ENCODE results near the gene SKA1. TPM values are rescaled to one million over a fixed set of nuclear protein-coding genes. Genes with fewer than 3 reads are reported as not detected.
"Not testable (repeated sequence)": the region's sequence is repeated elsewhere in the genome, so short reads cannot be mapped to it uniquely, and the experiment has no call there.

SKA1 gene
- total and polyA plus RNA-seq, 8 donors, result 0.05 to 0.86 (median 0.37) TPM

DNA sequence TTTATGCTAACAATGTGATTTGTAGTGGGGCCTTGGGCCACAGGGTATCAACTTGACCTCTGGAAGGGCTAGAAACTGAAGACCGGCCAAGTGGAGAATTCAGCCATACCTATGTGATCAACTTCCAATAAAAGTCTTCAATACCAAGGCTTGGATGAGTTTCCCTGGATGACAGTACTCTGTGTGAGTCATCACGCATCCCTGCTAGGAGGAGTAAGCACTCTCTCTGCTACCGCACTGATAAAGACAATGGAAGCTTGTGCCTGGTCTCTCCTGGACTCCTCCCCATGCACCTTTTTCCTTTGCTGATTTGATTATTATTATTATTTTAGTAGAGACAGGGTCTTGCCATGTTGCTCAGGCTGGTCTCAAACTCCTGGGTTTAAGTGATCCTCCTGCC, 58.1 kb downstream of the SKA1 start:
- ATAC-seq (no peak), DNase-seq (no peak), FAIRE-seq (no peak)
- no peaks in the 10 kb centered on the region for H3K4me1 ChIP-seq
- 94 to 95% methylated on average over 3 of the region's 3 CpGs for WGBS, 2 donors
- H3K36me3 ChIP-seq, result no peaks in the 10 kb centered on the region
- TF ChIP-seq, protein P1, sequence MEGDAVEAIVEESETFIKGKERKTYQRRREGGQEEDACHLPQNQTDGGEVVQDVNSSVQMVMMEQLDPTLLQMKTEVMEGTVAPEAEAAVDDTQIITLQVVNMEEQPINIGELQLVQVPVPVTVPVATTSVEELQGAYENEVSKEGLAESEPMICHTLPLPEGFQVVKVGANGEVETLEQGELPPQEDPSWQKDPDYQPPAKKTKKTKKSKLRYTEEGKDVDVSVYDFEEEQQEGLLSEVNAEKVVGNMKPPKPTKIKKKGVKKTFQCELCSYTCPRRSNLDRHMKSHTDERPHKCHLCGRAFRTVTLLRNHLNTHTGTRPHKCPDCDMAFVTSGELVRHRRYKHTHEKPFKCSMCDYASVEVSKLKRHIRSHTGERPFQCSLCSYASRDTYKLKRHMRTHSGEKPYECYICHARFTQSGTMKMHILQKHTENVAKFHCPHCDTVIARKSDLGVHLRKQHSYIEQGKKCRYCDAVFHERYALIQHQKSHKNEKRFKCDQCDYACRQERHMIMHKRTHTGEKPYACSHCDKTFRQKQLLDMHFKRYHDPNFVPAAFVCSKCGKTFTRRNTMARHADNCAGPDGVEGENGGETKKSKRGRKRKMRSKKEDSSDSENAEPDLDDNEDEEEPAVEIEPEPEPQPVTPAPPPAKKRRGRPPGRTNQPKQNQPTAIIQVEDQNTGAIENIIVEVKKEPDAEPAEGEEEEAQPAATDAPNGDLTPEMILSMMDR (IDR thresholded peaks at IDR 0.05), result no peak
- intact Hi-C loops (cut with DNase I), result loop anchor here in 1 of 3 donors (10.0 kb wide), 1 partner anchor 218 kb away; no protein-coding TSS in a partner anchor
- H3K9me3 ChIP-seq, result no peaks in the 10 kb centered on the region
- no peak overlapping the region for H3K4me3 ChIP-seq
- H3K27me3 ChIP-seq, result no peaks in the 10 kb centered on the region
- no peak overlapping the region for H3K27ac ChIP-seq

DNA sequence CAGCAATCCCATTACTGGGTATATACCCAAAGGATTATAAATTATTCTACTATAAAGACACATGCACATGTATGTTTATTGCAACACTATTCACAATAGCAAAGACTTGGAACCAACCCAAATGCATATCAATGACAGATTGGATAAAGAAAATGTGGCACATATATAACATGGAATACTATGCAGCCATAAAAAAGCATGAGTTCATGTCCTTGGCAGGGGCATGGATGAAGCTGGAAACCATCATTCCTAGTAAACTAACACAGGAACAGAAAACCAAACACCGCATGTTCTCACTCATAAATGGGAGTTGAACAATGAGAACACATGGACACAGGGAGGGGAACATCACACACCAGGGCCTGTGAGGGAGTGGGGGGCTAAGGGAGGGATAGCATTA, 61.9 kb downstream of the SKA1 start:
- H3K9me3 ChIP-seq, H3K27ac ChIP-seq, H3K36me3 ChIP-seq, H3K27me3 ChIP-seq, ATAC-seq, DNase-seq, H3K4me3 ChIP-seq, H3K4me1 ChIP-seq, FAIRE-seq: not testable (repeated sequence)
- intact Hi-C loops (cut with DNase I), result loop anchor here in 1 of 3 donors (10.0 kb wide), 1 partner anchor 222 kb away; no protein-coding TSS in a partner anchor
- 93 to 96% methylated on average over 1 of the region's 1 CpG for WGBS, 2 donors

DNA sequence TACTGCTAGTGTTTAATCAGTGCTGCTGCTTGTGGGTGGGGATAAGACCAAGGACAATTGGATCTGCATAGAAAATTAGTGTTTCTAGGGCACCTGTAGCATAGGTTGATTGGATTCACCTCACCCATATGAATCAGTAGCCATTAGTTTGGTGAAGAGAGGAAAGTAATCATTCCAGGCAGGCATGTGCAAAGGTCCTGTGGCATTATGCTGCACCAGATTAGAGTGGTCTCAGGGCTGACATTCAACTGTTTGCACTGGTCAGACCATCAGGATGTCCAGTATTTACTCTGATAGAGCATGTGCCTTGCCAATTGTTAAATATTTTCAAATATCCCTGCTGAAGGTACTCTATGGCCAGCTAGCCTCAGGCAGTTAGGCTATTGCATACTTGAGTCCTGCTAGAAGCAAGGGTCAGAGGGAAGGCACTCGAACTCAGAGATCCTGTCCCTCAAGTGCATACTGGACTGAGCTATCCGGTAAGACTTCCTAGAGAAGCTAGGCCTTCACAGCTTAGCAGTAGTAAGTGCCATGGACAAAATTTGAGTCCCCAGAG, 64.7 kb downstream of the SKA1 start:
- ATAC-seq, result no peak
- Histone ChIP-seq H3K27ac (no peak overlapping the region), H3K36me3 (no peaks in the 10 kb centered on the region), H3K4me3 (no peak overlapping the region), H3K9me3 (no peaks in the 10 kb centered on the region), H3K27me3 (no peaks in the 10 kb centered on the region), H3K4me1 (no peaks in the 10 kb centered on the region)
- no peak for FAIRE-seq
- WGBS, 2 donors, result 87 to 97% methylated on average over 2 of the region's 2 CpGs
- DNase-seq, result no peak
- intact Hi-C loops (cut with DNase I), result loop anchor here in 1 of 3 donors (10.0 kb wide), 1 partner anchor 225 kb away; no protein-coding TSS in a partner anchor
- TF ChIP-seq, protein P1 (IDR thresholded peaks at IDR 0.05), result no peak

DNA sequence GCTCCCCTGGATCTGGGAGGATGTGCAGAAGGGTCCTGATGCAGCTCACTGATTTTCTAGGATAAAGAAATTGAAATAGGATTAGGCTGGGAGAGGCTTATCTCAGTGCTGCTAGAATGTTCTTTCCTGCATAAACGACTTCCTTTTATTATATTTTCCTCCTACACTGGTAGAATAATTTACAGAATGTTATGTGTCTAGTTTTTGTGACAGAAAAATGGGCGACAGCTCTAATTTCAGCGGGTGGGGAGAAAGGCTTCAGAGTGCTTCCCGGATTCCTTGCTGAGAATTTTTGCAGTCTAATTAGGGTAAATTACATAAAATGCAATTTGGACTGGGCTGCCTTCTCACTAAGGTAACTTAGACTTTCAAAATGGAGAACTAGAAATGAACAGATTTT, 66.2 kb downstream of the SKA1 start:
- no peaks in the 10 kb centered on the region for H3K27me3 ChIP-seq
- intact Hi-C loops (cut with DNase I), result no loop called here
- H3K27ac ChIP-seq, result no peak overlapping the region
- DNase-seq (no peak), FAIRE-seq (no peak), ATAC-seq (no peak)
- H3K4me3 ChIP-seq, result no peak overlapping the region
- no peaks in the 10 kb centered on the region for H3K36me3 ChIP-seq
- TF ChIP-seq, protein P1 (IDR thresholded peaks at IDR 0.05), result no peak
- no peaks in the 10 kb centered on the region for H3K4me1 ChIP-seq
- WGBS, 2 donors, result 56 to 59% methylated on average over 4 of the region's 4 CpGs
- H3K9me3 ChIP-seq, result no peaks in the 10 kb centered on the region

DNA sequence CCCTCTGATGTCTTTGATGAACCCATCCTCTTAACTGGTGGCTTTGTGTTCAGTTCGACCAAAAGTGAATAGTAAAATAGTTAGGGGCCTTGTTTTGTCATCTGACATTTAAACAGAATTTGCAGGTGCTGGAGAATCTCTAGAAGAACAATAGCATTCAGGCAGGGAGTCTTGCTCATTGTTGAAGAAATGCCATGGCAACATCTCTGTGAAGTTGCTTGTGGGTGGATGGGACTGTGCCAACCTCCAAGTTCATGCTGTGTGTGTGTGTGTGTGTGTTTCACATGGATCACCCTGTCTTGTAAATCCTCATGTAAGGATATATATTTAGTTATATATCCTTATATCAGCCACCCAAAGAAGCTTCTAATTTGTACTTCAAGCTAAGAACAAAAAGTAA, 66.7 kb downstream of the SKA1 start:
- TF ChIP-seq, protein P1 (IDR thresholded peaks at IDR 0.05), result no peak
- intact Hi-C loops (cut with DNase I), result no loop called here
- DNase-seq (no peak), ATAC-seq (no peak), FAIRE-seq (no peak)
- WGBS, 2 donors, result 50 to 67% methylated on average over 1 of the region's 1 CpG
- no peaks in the 10 kb centered on the region for H3K4me1 ChIP-seq
- no peaks in the 10 kb centered on the region for H3K27me3 ChIP-seq
- no peaks in the 10 kb centered on the region for H3K36me3 ChIP-seq
- H3K27ac ChIP-seq, result no peak overlapping the region
- H3K9me3 ChIP-seq, result no peaks in the 10 kb centered on the region
- no peak overlapping the region for H3K4me3 ChIP-seq

Other genes with a start within 250 kb of the SKA1 start
- gene MYO5B, start 179.9 kb upstream of the SKA1 start, total RNA-seq, result 10 to 100 TPM; 11.4 to 25.3 (median 14.3) TPM
- gene MYO5B, start 179.9 kb upstream of the SKA1 start, polyA plus RNA-seq, result 1 to 10 TPM; 6.2 to 8.0 TPM
- 1 to 10 TPM in 1 of 6 donors, under 1 TPM in 5; 0.25 to 1.5 (median 0.28) TPM for gene CFAP53, start 108.6 kb upstream of the SKA1 start, total RNA-seq
- 1 to 10 TPM; 1.2 to 1.3 TPM for gene CFAP53, start 108.6 kb upstream of the SKA1 start, polyA plus RNA-seq
- 10 to 100 TPM; 27.2 to 46.9 (median 33.4) TPM for gene MBD1, start 93.5 kb upstream of the SKA1 start, total RNA-seq
- gene MBD1, start 93.5 kb upstream of the SKA1 start, polyA plus RNA-seq, result 10 to 100 TPM; 36.5 to 38.1 TPM
- gene CXXC1, start 87.4 kb upstream of the SKA1 start, total RNA-seq, result 10 to 100 TPM; 39.6 to 71.1 (median 52.9) TPM
- gene CXXC1, start 87.4 kb upstream of the SKA1 start, polyA plus RNA-seq, result 100 to 1,000 TPM; 236 to 245 TPM
- 1 to 10 TPM in 1 of 6 donors, under 1 TPM in 5; 0.53 to 1.4 (median 0.80) TPM for gene MAPK4, start 185.0 kb downstream of the SKA1 start, total RNA-seq
- 1 to 10 TPM in 1 of 2 donors, under 1 TPM in 1; 0.46 to 2.5 TPM for gene MAPK4, start 185.0 kb downstream of the SKA1 start, polyA plus RNA-seq